ENCODE results near the gene KPNA6. TPM values are rescaled to one million over a fixed set of nuclear protein-coding genes. Genes with fewer than 3 reads are reported as not detected.

The KPNA6 gene
- total RNA-seq, 1 experiment from 2014 or later, result 79.9 TPM

DNA sequence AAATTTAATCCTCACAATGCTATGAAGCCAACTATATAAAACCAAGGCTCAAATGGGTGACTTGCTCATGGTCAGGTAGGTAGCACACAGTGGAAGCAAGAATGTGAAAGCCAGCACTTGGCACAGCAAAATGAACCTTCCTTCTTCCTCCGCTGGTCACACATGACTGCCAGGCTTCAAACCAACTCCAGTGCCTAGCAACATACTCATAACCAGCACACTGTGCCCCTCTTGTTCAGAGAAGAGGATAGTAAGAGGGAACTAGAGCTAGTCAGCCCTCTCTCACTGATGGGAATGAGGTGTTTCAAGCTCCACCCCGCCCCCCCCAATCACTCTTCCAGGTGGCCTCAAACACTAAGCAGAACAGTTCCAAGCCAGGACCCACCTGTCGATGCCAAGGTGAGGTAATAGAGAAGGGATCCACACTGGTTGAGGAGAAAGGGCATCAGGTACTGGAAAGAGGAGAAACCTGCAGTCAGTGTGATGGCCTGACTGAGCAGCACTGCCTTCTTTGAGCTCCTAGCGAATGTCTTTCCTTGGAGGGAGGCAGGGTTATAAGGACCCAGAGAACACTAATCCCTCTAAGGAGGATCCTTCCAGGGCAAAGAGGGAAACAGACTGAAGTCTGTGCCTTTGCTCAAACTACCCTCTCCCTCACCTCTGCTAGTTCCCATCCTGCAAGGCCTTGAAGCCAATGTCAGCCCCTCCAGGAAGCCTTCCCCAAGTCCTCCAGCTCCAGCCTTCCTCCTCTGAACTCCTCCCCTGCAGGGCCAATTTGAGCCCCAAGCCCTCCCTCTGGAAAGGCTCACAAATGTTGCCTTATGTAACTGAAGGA is 113.1 kb downstream of the KPNA6 start:
- Histone ChIP-seq H3K79me2 (ENCODE audit: insufficient read depth, low read length) (peaks cover 39% of the 10 kb centered on the region), H3K9ac (ENCODE audit: low read length) (peak overlapping the region; percentile 99), H2AFZ (ENCODE audit: low read depth, low read length, poor library complexity, severe bottlenecking) (no peak overlapping the region), H3K27ac (ENCODE audit: low read depth, low read length) (peak overlapping the region; percentile 68), H3K36me3 (ENCODE audit: control insufficient read depth in 1 of 2, insufficient read depth in 2 of 2, low read length in 2 of 2) (peaks cover 8 to 19% of the 10 kb centered on the region in 2 experiments; a peak in 2 of 4 replicates), H3K4me3 (replicated peaks in 1 of 2; ENCODE audit: low read depth in 1 of 2, low read length in 2 of 2) (peak overlapping the region; percentile 96 to 99), H3K4me1 (ENCODE audit: control insufficient read depth in 1 of 2, insufficient read depth in 2 of 2, low read length in 2 of 2) (peaks cover 15 to 37% of the 10 kb centered on the region in 2 experiments), H3K9me2 (ENCODE audit: insufficient read depth) (no peaks in the 10 kb centered on the region), H3K4me2 (ENCODE audit: low read length) (peak overlapping the region; percentile 96), H3K9me3 (ENCODE audit: control insufficient read depth in 1 of 2, insufficient read depth in 1 of 2, low read depth in 1 of 2, low read length in 2 of 2) (no peaks in the 10 kb centered on the region), H3K27me3 (ENCODE audit: insufficient read depth, low read length) (no peaks in the 10 kb centered on the region), H4K20me1 (ENCODE audit: insufficient read depth) (no peaks in the 10 kb centered on the region)
- RAD21 ChIA-PET (ENCODE audit: low non-redundant PET in 1 of 2, low total read pairs in 2 of 2, uncharacterized antibody in 2 of 2, unreplicated experiment in 2 of 2), result no interaction called here
- TF ChIP-seq SIN3A (IDR thresholded peaks at IDR 0.05; ENCODE audit: low read depth), result no peak
- no peak for TF ChIP-seq SRF (IDR thresholded peaks at IDR 0.05; ENCODE audit: low read depth)
- TF ChIP-seq ELF1 (IDR thresholded peaks at IDR 0.05; ENCODE audit: borderline replicate concordance, low read depth), result no peak
- TF ChIP-seq, protein P1, sequence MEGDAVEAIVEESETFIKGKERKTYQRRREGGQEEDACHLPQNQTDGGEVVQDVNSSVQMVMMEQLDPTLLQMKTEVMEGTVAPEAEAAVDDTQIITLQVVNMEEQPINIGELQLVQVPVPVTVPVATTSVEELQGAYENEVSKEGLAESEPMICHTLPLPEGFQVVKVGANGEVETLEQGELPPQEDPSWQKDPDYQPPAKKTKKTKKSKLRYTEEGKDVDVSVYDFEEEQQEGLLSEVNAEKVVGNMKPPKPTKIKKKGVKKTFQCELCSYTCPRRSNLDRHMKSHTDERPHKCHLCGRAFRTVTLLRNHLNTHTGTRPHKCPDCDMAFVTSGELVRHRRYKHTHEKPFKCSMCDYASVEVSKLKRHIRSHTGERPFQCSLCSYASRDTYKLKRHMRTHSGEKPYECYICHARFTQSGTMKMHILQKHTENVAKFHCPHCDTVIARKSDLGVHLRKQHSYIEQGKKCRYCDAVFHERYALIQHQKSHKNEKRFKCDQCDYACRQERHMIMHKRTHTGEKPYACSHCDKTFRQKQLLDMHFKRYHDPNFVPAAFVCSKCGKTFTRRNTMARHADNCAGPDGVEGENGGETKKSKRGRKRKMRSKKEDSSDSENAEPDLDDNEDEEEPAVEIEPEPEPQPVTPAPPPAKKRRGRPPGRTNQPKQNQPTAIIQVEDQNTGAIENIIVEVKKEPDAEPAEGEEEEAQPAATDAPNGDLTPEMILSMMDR (IDR thresholded peaks at IDR 0.05 in 2 of 3, conservative IDR thresholded peaks at IDR 0.05 in 1 of 3; ENCODE audit: borderline replicate concordance in 1 of 3, insufficient read depth in 1 of 3, low read depth in 2 of 3, low read length in 2 of 3), result no peak
- TF ChIP-seq, protein P2, sequence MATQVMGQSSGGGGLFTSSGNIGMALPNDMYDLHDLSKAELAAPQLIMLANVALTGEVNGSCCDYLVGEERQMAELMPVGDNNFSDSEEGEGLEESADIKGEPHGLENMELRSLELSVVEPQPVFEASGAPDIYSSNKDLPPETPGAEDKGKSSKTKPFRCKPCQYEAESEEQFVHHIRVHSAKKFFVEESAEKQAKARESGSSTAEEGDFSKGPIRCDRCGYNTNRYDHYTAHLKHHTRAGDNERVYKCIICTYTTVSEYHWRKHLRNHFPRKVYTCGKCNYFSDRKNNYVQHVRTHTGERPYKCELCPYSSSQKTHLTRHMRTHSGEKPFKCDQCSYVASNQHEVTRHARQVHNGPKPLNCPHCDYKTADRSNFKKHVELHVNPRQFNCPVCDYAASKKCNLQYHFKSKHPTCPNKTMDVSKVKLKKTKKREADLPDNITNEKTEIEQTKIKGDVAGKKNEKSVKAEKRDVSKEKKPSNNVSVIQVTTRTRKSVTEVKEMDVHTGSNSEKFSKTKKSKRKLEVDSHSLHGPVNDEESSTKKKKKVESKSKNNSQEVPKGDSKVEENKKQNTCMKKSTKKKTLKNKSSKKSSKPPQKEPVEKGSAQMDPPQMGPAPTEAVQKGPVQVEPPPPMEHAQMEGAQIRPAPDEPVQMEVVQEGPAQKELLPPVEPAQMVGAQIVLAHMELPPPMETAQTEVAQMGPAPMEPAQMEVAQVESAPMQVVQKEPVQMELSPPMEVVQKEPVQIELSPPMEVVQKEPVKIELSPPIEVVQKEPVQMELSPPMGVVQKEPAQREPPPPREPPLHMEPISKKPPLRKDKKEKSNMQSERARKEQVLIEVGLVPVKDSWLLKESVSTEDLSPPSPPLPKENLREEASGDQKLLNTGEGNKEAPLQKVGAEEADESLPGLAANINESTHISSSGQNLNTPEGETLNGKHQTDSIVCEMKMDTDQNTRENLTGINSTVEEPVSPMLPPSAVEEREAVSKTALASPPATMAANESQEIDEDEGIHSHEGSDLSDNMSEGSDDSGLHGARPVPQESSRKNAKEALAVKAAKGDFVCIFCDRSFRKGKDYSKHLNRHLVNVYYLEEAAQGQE (IDR thresholded peaks at IDR 0.05; ENCODE audit: low read depth), result no peak
- no peak for TF ChIP-seq POLR2A (IDR thresholded peaks at IDR 0.05; ENCODE audit: borderline replicate concordance, extremely low read depth, insufficient read depth, insufficient read length)
- TF ChIP-seq SP1 (IDR thresholded peaks at IDR 0.05; ENCODE audit: low read depth), result no peak
- no peak for TF ChIP-seq EZH2phosphoT487 (IDR thresholded peaks at IDR 0.05; ENCODE audit: borderline replicate concordance)
- TF ChIP-seq RAD21 (IDR thresholded peaks at IDR 0.05; ENCODE audit: low read depth), result no peak
- TF ChIP-seq EZH2 (IDR thresholded peaks at IDR 0.05), result no peak
- TF ChIP-seq CEBPB (IDR thresholded peaks at IDR 0.05; ENCODE audit: low read depth), result no peak
- no peak for TF ChIP-seq ZNF274 (IDR thresholded peaks at IDR 0.05; ENCODE audit: low read depth, low read length)
- TF ChIP-seq, protein P3, sequence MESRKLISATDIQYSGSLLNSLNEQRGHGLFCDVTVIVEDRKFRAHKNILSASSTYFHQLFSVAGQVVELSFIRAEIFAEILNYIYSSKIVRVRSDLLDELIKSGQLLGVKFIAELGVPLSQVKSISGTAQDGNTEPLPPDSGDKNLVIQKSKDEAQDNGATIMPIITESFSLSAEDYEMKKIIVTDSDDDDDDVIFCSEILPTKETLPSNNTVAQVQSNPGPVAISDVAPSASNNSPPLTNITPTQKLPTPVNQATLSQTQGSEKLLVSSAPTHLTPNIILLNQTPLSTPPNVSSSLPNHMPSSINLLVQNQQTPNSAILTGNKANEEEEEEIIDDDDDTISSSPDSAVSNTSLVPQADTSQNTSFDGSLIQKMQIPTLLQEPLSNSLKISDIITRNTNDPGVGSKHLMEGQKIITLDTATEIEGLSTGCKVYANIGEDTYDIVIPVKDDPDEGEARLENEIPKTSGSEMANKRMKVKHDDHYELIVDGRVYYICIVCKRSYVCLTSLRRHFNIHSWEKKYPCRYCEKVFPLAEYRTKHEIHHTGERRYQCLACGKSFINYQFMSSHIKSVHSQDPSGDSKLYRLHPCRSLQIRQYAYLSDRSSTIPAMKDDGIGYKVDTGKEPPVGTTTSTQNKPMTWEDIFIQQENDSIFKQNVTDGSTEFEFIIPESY (IDR thresholded peaks at IDR 0.05; ENCODE audit: extremely low read depth, insufficient replicate concordance, low read length), result no peak
- TF ChIP-seq, protein P4, sequence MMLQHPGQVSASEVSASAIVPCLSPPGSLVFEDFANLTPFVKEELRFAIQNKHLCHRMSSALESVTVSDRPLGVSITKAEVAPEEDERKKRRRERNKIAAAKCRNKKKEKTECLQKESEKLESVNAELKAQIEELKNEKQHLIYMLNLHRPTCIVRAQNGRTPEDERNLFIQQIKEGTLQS (IDR thresholded peaks at IDR 0.05), result no peak
- no peak for TF ChIP-seq TCF7L2 (IDR thresholded peaks at IDR 0.05; ENCODE audit: borderline replicate concordance, extremely low read depth, insufficient read depth, insufficient read length)
- no peak for TF ChIP-seq CBX3 (IDR thresholded peaks at IDR 0.05; ENCODE audit: low read depth)
- TF ChIP-seq POLR2AphosphoS5 (IDR thresholded peaks at IDR 0.05; ENCODE audit: low read depth, low read length), result no peak
- no peak for TF ChIP-seq FOSL1 (IDR thresholded peaks at IDR 0.05; ENCODE audit: low read depth)
- CTCF ChIA-PET, result interaction anchor here (0.7 kb wide), 1 partner anchor 115 kb away, joined by 3 read pairs; the partner anchor contains the start of gene MARCKSL1
- intact Hi-C loops (cut with micrococcal nuclease), result no loop called here
- DNase-seq (ENCODE audit: low read depth, low spot score) (no peak), ATAC-seq (no peak)
- POLR2A ChIA-PET, result no interaction called here
- no TSS peak for BruUV-seq (replicated peaks)
